Fibroblast of skin of scalp (primary cell): ENCODE results near the gene NXPH1.
"Not testable (repeated sequence)": the region's sequence is repeated elsewhere in the genome, so short reads cannot be mapped to it uniquely, and the experiment has no call there.

Experiments used
- DNase-seq: peaks from one replicate; pipeline ENCODE4 v3.0.0-alpha.2; 2013

The NXPH1 gene

DNA sequence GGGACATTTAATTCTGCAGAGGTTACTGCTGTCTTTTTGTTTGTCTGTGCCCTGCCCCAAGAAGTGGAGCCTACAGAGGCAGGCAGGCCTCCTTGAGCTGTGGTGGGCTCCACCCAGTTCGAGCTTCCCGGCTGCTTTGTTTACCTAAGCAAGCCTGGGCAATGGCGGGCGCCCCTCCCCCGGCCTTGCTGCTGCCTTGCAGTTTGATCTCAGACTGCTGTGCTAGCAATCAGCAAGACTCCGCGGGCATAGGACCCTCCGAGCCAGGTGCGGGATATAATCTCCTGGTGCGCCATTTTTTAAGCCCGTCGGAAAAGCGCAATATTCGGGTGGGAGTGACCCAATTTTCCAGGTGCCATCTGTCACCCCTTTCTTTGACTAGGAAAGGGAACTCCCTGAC, 298.3 kb downstream of the NXPH1 start:
- not testable (repeated sequence) for DNase-seq

DNA sequence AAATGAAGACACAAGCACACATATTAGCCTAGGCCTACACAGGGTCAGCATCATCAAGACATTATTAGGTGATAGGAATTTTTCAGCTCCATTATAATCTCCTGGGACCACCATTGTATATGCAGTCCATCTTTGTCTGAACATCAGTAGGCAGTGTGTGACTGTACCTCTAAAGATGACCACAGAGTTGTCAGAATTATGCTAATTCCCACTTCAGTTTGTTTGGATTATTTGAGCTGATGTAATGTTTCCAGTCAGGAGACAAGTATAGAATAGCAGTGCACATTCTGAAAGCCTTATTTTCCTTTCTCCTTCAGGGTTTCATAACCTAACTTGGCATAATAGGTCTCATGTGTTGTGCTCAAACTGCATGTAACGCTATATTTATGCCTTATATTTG, 306.4 kb downstream of the NXPH1 start:
- DNase-seq: no peak

DNA sequence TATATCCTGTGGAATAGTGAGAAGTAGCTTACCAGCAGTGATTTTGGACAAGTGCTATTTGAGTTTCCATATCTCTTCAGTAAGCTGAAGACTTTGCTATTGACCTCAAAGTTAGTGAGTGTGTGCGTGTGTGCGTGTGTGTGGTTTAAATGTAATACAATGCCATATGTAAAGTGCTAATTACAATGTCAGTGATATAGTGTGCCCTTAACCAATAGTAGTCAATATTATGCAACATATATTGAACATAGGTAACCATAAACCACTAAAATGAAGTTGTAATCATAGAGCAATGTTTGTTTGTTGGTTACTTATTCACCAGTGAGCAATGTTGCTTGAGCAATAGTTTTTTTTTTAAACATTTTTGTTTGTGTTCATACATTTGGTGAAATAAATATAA, 309.4 kb downstream of the NXPH1 start:
- no peak for DNase-seq

DNA sequence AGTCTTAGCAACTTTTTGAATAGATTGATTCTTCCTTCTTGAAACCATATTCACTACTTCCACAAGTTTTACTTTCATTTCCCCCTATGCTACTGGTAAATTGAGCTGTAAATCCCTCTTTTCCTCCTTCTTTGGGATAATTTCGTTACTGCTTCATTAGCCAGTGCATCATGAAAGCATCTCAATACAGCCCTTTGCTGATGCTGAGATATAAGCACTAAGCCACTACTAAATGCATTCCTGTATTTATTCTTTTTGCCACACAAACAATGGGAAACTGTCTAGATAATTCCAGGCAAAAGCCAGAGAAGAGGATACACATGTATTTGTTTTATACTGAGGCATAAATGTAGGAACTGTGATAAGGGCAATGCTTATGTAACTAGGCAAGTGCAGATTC, 313.9 kb downstream of the NXPH1 start:
- no peak for DNase-seq

DNA sequence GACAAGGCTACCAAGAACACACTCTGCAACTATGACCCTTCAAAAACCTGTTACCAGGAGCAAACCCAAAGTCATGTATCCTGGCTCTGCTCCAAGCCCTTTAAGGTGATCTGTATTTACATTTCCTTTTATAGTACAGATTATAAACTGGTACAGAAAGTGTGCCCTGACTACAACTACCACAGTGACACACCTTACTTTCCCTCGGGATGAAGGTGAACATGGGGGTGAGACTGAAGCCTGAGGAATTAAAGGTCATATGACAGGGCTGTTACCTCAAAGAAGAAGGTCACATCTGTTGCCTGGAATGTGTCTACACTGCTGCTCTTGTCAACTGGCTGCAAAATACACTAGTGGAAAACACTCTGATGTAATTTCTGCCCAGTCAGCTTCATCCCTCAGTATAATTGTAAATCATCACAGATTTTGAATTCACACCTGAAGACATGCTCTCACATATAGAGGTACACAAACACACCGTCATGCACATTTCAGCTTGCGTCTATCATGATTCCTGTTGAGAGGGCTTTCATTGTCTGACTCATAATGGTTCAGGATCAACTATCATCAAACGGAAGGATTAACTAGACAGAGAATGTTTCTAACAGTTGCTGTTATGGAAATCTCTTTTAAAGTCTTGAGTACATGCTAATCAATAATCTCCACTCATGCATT, 318.3 kb downstream of the NXPH1 start:
- DNase-seq: no peak

DNA sequence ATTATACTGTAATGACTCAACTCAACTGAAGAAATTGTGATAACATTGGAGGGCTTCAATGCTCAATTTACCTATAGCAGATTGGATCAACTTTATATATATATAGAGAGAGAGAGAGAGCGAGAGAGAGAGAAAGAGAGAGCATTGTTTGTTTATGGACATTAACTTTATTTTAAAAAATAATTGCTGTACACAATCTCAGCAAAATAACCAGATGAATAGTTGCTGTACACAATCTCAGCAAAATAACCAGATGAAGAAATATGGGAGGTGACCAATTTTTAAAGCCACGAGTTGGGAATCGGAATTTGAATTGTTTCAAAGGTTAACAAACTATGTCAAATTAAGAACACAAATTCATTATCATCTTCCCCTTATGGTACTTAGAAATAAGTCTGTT, 319.9 kb downstream of the NXPH1 start:
- no peak for DNase-seq

DNA sequence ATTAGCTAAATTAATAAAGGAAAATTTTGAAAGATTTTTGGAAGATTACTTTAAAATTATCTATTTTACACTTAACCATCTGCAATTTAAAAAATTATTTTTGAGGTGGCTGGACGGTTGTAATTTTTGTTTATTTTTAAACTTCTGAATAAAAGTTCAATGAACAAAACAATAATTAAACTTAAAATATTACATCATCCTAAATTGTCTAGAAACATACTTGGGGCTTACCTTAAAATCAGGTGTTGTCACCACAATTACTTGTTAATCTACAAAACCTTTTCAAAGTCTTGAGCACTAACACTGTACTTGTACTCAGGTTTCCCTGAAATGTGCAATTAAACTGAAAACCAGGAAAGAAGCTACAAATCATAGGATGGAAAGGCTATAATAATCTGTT, 328.3 kb downstream of the NXPH1 start:
- no peak for DNase-seq

DNA sequence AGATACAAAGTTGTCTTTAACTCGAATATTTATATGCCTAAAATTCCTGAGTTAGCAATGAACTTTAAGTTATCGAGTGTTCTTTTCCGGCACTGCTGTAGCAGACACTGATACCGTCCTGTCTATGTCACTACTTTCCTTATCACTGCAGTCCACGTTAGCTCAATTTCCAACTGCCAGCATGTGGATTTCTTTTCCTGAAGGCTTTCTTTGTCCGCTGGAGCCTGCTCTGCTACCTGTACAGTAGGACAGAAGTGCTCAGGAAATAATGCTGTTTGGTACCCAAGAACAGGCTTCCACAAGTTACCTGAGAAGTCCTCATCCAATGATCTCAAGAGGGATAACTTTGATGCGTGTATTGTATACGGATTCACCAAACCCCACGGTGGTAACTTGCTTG, 329.4 kb downstream of the NXPH1 start:
- no peak for DNase-seq

DNA sequence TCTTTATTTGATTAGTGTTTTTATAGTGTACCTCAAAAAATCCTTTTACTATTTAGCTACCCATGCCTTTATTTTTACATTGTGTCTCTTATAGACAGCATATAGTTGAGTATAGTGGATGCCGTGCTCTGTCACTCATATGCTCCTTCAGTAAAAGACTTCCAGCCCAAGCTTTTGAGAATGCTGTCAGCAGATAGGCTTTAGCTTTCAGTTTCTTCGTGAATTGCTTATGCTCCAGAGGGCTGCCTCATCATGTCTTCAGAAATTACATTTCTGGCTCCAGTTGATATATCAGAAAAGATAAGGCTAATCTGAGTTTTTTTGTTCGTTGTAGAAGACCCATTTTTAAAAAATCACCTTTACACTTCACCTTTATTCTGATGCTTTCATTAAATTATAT, 332.0 kb downstream of the NXPH1 start:
- no peak for DNase-seq

DNA sequence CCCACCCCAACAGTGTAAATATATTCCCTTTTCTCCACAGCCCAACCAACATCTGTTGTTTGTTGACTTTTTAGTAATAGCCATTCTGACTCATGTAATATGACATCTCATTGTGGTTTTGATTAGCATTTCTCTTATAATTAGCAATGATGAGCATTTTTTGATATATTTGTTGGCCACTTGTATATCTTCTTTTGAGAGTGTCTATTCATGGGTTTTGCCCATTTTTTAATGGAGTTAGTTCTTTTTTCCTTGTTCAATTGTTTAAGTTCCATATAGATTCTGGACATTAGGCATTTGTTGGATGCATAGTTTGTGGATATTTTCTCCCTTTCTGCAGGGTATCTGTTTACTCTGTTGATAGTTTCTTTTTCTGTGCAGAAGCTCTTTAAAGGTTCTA, 340.1 kb downstream of the NXPH1 start:
- no peak for DNase-seq

DNA sequence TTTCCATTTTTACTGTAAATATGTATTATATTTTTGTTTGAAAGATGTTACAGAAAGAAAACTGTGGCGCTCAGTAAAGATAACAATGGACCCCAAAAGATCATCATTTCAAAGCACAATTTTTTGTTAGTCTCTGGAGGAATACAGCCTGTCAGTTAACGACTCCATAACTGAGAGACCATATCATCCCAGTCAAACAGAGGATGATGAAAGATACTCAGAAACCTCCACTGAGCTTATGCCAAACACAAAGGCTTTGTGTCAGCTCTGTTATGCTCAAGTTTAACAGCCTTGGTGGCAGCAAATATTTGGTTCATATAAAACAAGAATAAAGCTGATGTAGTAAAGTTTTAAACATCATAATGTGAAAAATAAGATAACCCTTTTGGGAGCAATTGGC, 345.1 kb downstream of the NXPH1 start:
- DNase-seq: no peak

DNA sequence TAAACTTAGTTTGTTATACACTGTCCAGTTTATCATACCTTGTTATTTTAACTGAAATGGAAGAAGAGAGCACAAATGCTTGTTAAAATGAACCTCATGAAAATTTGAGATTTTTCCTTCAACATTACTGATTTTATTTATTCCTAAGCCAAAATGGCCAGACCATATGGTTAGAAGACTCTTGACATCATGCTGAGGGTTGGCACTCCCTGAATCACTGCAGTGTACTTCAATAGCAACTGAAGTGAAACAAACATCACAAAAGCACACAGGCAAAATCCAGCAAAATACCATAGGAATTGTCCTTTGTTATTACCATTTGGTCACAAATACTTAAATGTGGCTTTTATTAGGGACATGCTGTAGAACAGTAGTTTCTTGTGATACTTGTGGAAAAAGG, 347.8 kb downstream of the NXPH1 start:
- DNase-seq: no peak

DNA sequence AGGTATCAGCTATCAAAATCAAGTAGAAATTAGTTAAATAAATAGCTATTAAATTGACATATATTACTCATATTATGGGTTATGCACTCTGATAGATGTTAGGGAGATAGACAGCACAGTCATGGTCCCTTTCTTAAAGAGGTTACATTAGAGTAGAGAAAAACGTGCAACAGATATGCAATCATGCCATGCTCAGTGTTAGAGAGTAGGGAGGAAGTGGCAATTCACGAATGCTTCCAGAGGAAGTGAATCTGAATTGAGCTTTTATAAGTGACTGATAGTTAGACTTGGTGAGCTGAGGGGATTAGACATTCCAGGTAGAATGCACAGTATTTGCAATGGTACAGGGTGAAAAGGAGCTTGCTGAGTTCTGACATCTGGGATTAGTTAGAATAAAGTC, 349.8 kb downstream of the NXPH1 start:
- DNase-seq: no peak

DNA sequence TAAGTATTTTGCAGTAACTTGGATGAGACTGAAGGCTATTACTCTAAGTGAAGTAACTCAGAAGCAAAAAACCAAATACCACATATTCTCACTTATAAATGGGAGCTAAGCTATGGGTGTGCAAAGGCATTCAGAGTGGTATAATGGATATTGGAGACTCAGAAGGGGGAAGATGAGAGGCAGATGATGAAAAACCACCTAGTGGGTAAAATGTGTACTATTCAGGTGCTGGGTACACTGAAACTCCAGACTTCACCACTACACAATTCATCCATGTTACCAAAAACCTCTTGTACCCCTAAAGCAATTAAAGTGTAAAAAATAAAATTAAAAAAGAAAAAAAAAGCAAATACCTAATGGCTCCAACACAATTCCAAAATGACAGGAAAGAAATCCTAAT, 351.7 kb downstream of the NXPH1 start:
- DNase-seq: no peak

DNA sequence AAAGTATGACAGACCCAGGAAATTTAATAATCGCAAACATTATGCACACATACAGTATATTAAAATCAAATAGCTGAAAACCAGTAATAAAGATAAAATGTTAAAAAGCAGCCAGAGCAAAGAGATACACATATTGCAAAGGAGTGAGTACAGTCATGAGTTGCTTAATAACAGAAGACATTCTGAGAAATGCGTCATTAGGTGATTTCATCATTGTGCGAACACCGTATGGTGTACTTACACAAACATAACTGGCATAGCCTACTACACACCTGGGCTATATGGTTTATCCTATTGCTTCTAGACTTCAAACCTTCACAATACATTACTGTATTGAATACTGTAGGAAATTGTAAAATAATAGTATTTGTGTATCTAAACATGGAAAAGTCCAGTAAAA, 367.6 kb downstream of the NXPH1 start:
- DNase-seq: no peak
